ENCODE results near the gene SLC17A5. TPM values are rescaled to one million over a fixed set of nuclear protein-coding genes. Genes with fewer than 3 reads are reported as not detected.
A peak's percentile ranks its signal among the peaks of the same experiment; 100 is the strongest.

SLC17A5 gene
- total RNA-seq, 2 donors from 2014 or later: 6.0 to 6.9 TPM

- Mint-ChIP-seq H3K9me3 (no peaks in the 10 kb centered on the region), H3K4me1 (ENCODE audit: low read depth in 2 of 2) (peaks cover 29 to 38% of the 10 kb centered on the region in 2 donors), H3K27ac (peak overlapping the region; percentile 81 to 89), H3K36me3 (peaks cover 11% of the 10 kb centered on the region), H3K4me3 (peak overlapping the region; percentile 93), H3K27me3 (no peaks in the 10 kb centered on the region)
- ATAC-seq (peak; percentile 54 to 59), DNase-seq (ENCODE audit: low spot score) (peak; percentile 75)
These were observed 888 bp downstream of the SLC17A5 start for GRCh38 chr6:73652637-73653570.

GRCh38 chr6:73649783-73650182, 4.0 kb downstream of the SLC17A5 start:
- H3K4me1 Mint-ChIP-seq (ENCODE audit: low read depth in 2 of 2): peaks cover 21 to 34% of the 10 kb centered on the region in 2 donors
- DNase-seq (ENCODE audit: low spot score): no peak
- H3K27me3 Mint-ChIP-seq: no peaks in the 10 kb centered on the region
- H3K36me3 Mint-ChIP-seq: peaks cover 11% of the 10 kb centered on the region
- H3K9me3 Mint-ChIP-seq: no peaks in the 10 kb centered on the region
- no peak overlapping the region for H3K27ac Mint-ChIP-seq
- no peak overlapping the region for H3K4me3 Mint-ChIP-seq
- no peak for ATAC-seq

GRCh38 chr6:73648166-73648565, 5.6 kb downstream of the SLC17A5 start:
- no peaks in the 10 kb centered on the region for H3K9me3 Mint-ChIP-seq
- peaks cover 11% of the 10 kb centered on the region for H3K36me3 Mint-ChIP-seq
- no peak overlapping the region for H3K4me3 Mint-ChIP-seq
- ATAC-seq (no peak), DNase-seq (ENCODE audit: low spot score) (no peak)
- H3K27me3 Mint-ChIP-seq: no peaks in the 10 kb centered on the region
- H3K4me1 Mint-ChIP-seq (ENCODE audit: low read depth in 2 of 2): peaks cover 16 to 25% of the 10 kb centered on the region in 2 donors
- H3K27ac Mint-ChIP-seq: no peak overlapping the region

GRCh38 chr6:73644941-73645591, 8.7 kb downstream of the SLC17A5 start:
- Mint-ChIP-seq H3K9me3 (no peaks in the 10 kb centered on the region), H3K36me3 (peaks cover 15% of the 10 kb centered on the region), H3K4me3 (peak overlapping the region; percentile 82), H3K27me3 (no peaks in the 10 kb centered on the region), H3K4me1 (ENCODE audit: low read depth in 2 of 2) (peaks cover 4 to 12% of the 10 kb centered on the region in 2 donors), H3K27ac (peak overlapping the region; percentile 56 to 77)
- ATAC-seq (no peak), DNase-seq (ENCODE audit: low spot score) (no peak)

- no peak overlapping the region for H3K27ac Mint-ChIP-seq
- ATAC-seq (no peak), DNase-seq (ENCODE audit: low spot score) (no peak)
- no peak overlapping the region for H3K4me3 Mint-ChIP-seq
- H3K36me3 Mint-ChIP-seq: peaks cover 9% of the 10 kb centered on the region
- H3K27me3 Mint-ChIP-seq: no peaks in the 10 kb centered on the region
- no peaks in the 10 kb centered on the region for H3K9me3 Mint-ChIP-seq
- peaks cover 4 to 12% of the 10 kb centered on the region in 2 donors for H3K4me1 Mint-ChIP-seq (ENCODE audit: low read depth in 2 of 2)
These were observed 9.8 kb downstream of the SLC17A5 start for GRCh38 chr6:73644030-73644429.

- H3K27ac Mint-ChIP-seq: no peak overlapping the region
- no peak overlapping the region for H3K4me3 Mint-ChIP-seq
- DNase-seq (ENCODE audit: low spot score) (no peak), ATAC-seq (no peak)
- H3K27me3 Mint-ChIP-seq: no peaks in the 10 kb centered on the region
- peaks cover 4% of the 10 kb centered on the region for H3K36me3 Mint-ChIP-seq
- peaks cover 4 to 12% of the 10 kb centered on the region in 2 donors for H3K4me1 Mint-ChIP-seq (ENCODE audit: low read depth in 2 of 2)
- H3K9me3 Mint-ChIP-seq: no peaks in the 10 kb centered on the region
These were observed 11.3 kb downstream of the SLC17A5 start for GRCh38 chr6:73642530-73642929.

GRCh38 chr6:73640179-73640750, 13.5 kb downstream of the SLC17A5 start:
- H3K27me3 Mint-ChIP-seq: no peaks in the 10 kb centered on the region
- no peak overlapping the region for H3K27ac Mint-ChIP-seq
- H3K36me3 Mint-ChIP-seq: peaks cover 4% of the 10 kb centered on the region
- no peaks in the 10 kb centered on the region for H3K9me3 Mint-ChIP-seq
- no peak overlapping the region for H3K4me3 Mint-ChIP-seq
- ATAC-seq: no peak
- no peak for DNase-seq (ENCODE audit: low spot score)
- H3K4me1 Mint-ChIP-seq (ENCODE audit: low read depth in 2 of 2): peaks cover 3 to 6% of the 10 kb centered on the region in 2 donors

- DNase-seq (ENCODE audit: low spot score) (no peak), ATAC-seq (no peak)
- Mint-ChIP-seq H3K27ac (peak overlapping the region in 1 of 2 donors; percentile 69), H3K27me3 (no peaks in the 10 kb centered on the region), H3K4me3 (no peak overlapping the region), H3K9me3 (no peaks in the 10 kb centered on the region), H3K36me3 (peaks cover 4% of the 10 kb centered on the region), H3K4me1 (ENCODE audit: low read depth in 2 of 2) (no peaks in the 10 kb centered on the region)
These were observed 14.8 kb downstream of the SLC17A5 start for GRCh38 chr6:73639040-73639439.

GRCh38 chr6:73637404-73637803, 16.4 kb downstream of the SLC17A5 start:
- no peak for ATAC-seq
- H3K9me3 Mint-ChIP-seq: no peaks in the 10 kb centered on the region
- no peaks in the 10 kb centered on the region for H3K4me1 Mint-ChIP-seq (ENCODE audit: low read depth in 2 of 2)
- DNase-seq (ENCODE audit: low spot score): no peak
- H3K27ac Mint-ChIP-seq: no peak overlapping the region
- H3K4me3 Mint-ChIP-seq: no peak overlapping the region
- H3K27me3 Mint-ChIP-seq: no peaks in the 10 kb centered on the region
- peaks cover 4% of the 10 kb centered on the region for H3K36me3 Mint-ChIP-seq

- Mint-ChIP-seq H3K4me1 (ENCODE audit: low read depth in 2 of 2) (no peaks in the 10 kb centered on the region), H3K4me3 (no peak overlapping the region)
These were observed 17.7 kb downstream of the SLC17A5 start for GRCh38 chr6:73636048-73636447.

GRCh38 chr6:73632346-73632745, 21.4 kb downstream of the SLC17A5 start:
- ATAC-seq (no peak), DNase-seq (ENCODE audit: low spot score) (no peak)
- H3K9me3 Mint-ChIP-seq: no peaks in the 10 kb centered on the region
- no peaks in the 10 kb centered on the region for H3K4me1 Mint-ChIP-seq (ENCODE audit: low read depth in 2 of 2)
- no peaks in the 10 kb centered on the region for H3K27me3 Mint-ChIP-seq
- H3K4me3 Mint-ChIP-seq: no peak overlapping the region
- peaks cover 5% of the 10 kb centered on the region for H3K36me3 Mint-ChIP-seq
- H3K27ac Mint-ChIP-seq: no peak overlapping the region

More at GRCh38 chr6:73636048-73636447, 17.7 kb downstream of the SLC17A5 start:
- H3K36me3 Mint-ChIP-seq: peaks cover 9% of the 10 kb centered on the region
- no peak overlapping the region for H3K27ac Mint-ChIP-seq
- ATAC-seq (no peak), DNase-seq (ENCODE audit: low spot score) (no peak)
- no peaks in the 10 kb centered on the region for H3K9me3 Mint-ChIP-seq
- H3K27me3 Mint-ChIP-seq: no peaks in the 10 kb centered on the region

- Mint-ChIP-seq H3K4me3 (no peak overlapping the region), H3K27me3 (no peaks in the 10 kb centered on the region), H3K9me3 (no peaks in the 10 kb centered on the region), H3K4me1 (ENCODE audit: low read depth in 2 of 2) (no peaks in the 10 kb centered on the region), H3K36me3 (peaks cover 5% of the 10 kb centered on the region), H3K27ac (no peak overlapping the region)
- DNase-seq (ENCODE audit: low spot score) (no peak), ATAC-seq (no peak)
These were observed 21.9 kb downstream of the SLC17A5 start for GRCh38 chr6:73631849-73632248.

- no peaks in the 10 kb centered on the region for H3K9me3 Mint-ChIP-seq
- no peaks in the 10 kb centered on the region for H3K4me1 Mint-ChIP-seq (ENCODE audit: low read depth in 2 of 2)
- no peaks in the 10 kb centered on the region for H3K27me3 Mint-ChIP-seq
- H3K4me3 Mint-ChIP-seq: no peak overlapping the region
- H3K27ac Mint-ChIP-seq: no peak overlapping the region
- no peak for ATAC-seq
- no peak for DNase-seq (ENCODE audit: low spot score)
- peaks cover 5% of the 10 kb centered on the region for H3K36me3 Mint-ChIP-seq
These were observed 23.4 kb downstream of the SLC17A5 start for GRCh38 chr6:73630401-73630800.

GRCh38 chr6:73624896-73625295, 28.9 kb downstream of the SLC17A5 start:
- H3K9me3 Mint-ChIP-seq: no peaks in the 10 kb centered on the region
- ATAC-seq (no peak), DNase-seq (ENCODE audit: low spot score) (no peak)

More at GRCh38 chr6:73624896-73625295, 28.9 kb downstream of the SLC17A5 start:
- Mint-ChIP-seq H3K36me3 (no peaks in the 10 kb centered on the region), H3K4me1 (ENCODE audit: low read depth in 2 of 2) (no peaks in the 10 kb centered on the region), H3K27ac (no peak overlapping the region), H3K27me3 (no peaks in the 10 kb centered on the region), H3K4me3 (no peak overlapping the region)
